ENCODE results near the gene CCND2. TPM values are rescaled to one million over a fixed set of nuclear protein-coding genes. Genes with fewer than 3 reads are reported as not detected.

The CCND2 gene
- polyA plus RNA-seq, 1 experiment = 0.64 TPM

- no peak for DNase-seq (ENCODE audit: low read depth)
- no peak overlapping the region for H3K4me3 ChIP-seq (ENCODE audit: low read depth, low read length)
- H3K36me3 ChIP-seq (ENCODE audit: control insufficient read depth, insufficient read depth, low read length) = no peaks in the 10 kb centered on the region
- CTCF ChIA-PET = no interaction called here
- no peaks in the 10 kb centered on the region for H3K27me3 ChIP-seq (ENCODE audit: control insufficient read depth, insufficient read depth, low read length)
- TF ChIP-seq CTCF (IDR thresholded peaks at IDR 0.05; ENCODE audit: insufficient read depth, low read depth, low read length) = no peak
- POLR2A ChIA-PET = no interaction called here
Observed at GRCh38 chr12:4246116-4246515, 27.4 kb upstream of the CCND2 start.

- Histone ChIP-seq H3K36me3 (ENCODE audit: control insufficient read depth, insufficient read depth, low read length) (no peaks in the 10 kb centered on the region), H3K27me3 (ENCODE audit: control insufficient read depth, insufficient read depth, low read length) (no peaks in the 10 kb centered on the region; the same call in none of the 2 replicates), H3K4me3 (ENCODE audit: low read depth, low read length) (no peak overlapping the region)
- ChIA-PET CTCF (no interaction called here), POLR2A (no interaction called here)
- TF ChIP-seq CTCF (IDR thresholded peaks at IDR 0.05; ENCODE audit: insufficient read depth, low read depth, low read length) = no peak
- DNase-seq (ENCODE audit: low read depth) = no peak
Observed at GRCh38 chr12:4250691-4251090, 22.9 kb upstream of the CCND2 start.

GRCh38 chr12:4251216-4251891 is 22.2 kb upstream of the CCND2 start:
- POLR2A ChIA-PET = no interaction called here
- no peak for DNase-seq (ENCODE audit: low read depth)
- H3K36me3 ChIP-seq (ENCODE audit: control insufficient read depth, insufficient read depth, low read length) = no peaks in the 10 kb centered on the region
- no peak for TF ChIP-seq CTCF (IDR thresholded peaks at IDR 0.05; ENCODE audit: insufficient read depth, low read depth, low read length)
- H3K4me3 ChIP-seq (ENCODE audit: low read depth, low read length) = no peak overlapping the region
- CTCF ChIA-PET = no interaction called here
- H3K27me3 ChIP-seq (ENCODE audit: control insufficient read depth, insufficient read depth, low read length) = no peaks in the 10 kb centered on the region; the same call in none of the 2 replicates

- no peaks in the 10 kb centered on the region; the same call in none of the 2 replicates for H3K27me3 ChIP-seq (ENCODE audit: control insufficient read depth, insufficient read depth, low read length)
- no peaks in the 10 kb centered on the region for H3K36me3 ChIP-seq (ENCODE audit: control insufficient read depth, insufficient read depth, low read length)
- TF ChIP-seq CTCF (IDR thresholded peaks at IDR 0.05; ENCODE audit: insufficient read depth, low read depth, low read length) = no peak
- ChIA-PET POLR2A (no interaction called here), CTCF (no interaction called here)
- DNase-seq (ENCODE audit: low read depth) = no peak
- H3K4me3 ChIP-seq (ENCODE audit: low read depth, low read length) = no peak overlapping the region
Observed at GRCh38 chr12:4251967-4252366, 21.6 kb upstream of the CCND2 start.

GRCh38 chr12:4252601-4253000 is 21.0 kb upstream of the CCND2 start:
- H3K27me3 ChIP-seq (ENCODE audit: control insufficient read depth, insufficient read depth, low read length) = no peaks in the 10 kb centered on the region; the same call in none of the 2 replicates
- H3K36me3 ChIP-seq (ENCODE audit: control insufficient read depth, insufficient read depth, low read length) = no peaks in the 10 kb centered on the region
- DNase-seq (ENCODE audit: low read depth) = no peak
- TF ChIP-seq CTCF (IDR thresholded peaks at IDR 0.05; ENCODE audit: insufficient read depth, low read depth, low read length) = no peak
- ChIA-PET CTCF (no interaction called here), POLR2A (no interaction called here)
- no peak overlapping the region for H3K4me3 ChIP-seq (ENCODE audit: low read depth, low read length)

All from BJ (cell line).